Skin epidermis (tissue), 12 donors: ENCODE results near the gene FNDC3A.

Source experiments
- H3K27ac ChIP-seq, 21 experiments: fragments of 200-600 bp; sonication (generic) in 11 of 21; one replicate each; pipeline ENCODE4 v1.5.0; 2020; ENCODE audit warnings: mild to moderate bottlenecking in 3 of 21, inconsistent platforms in 2 of 21, moderate library complexity in 2 of 21
- H3K4me3 ChIP-seq, 7 experiments: fragments of 200-600 bp; sonication (generic) in 2 of 7; one replicate each; pipeline ENCODE4 v1.5.0; 2020; ENCODE audit warnings: inconsistent platforms in 2 of 7, mild to moderate bottlenecking in 2 of 7, moderate library complexity in 1 of 7

Gene FNDC3A

GRCh38 chr13:49241296-49241695 lies 265.6 kb downstream of the FNDC3A start:
- H3K4me3 ChIP-seq = no peak overlapping the region
- no peak overlapping the region for H3K27ac ChIP-seq

DNA sequence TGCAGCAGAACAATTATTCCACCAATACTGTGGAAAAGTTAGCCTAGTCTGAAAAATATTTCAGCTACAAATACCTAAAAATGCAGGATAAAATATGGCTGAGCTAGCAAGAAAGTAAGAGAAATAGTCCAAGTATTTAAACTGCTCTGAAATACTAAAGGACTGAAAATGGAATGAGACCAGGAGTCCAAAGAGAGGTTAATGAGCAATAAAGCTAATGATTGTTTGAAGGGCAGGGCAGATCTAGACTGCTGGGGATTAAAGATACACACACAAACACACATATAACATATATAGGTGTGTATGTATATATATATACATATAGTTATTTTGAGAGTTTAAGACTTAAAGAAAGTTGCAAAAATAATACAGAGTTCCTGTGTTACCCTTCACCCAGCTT lies 269.4 kb downstream of the FNDC3A start:
- Histone ChIP-seq H3K27ac (no peak overlapping the region), H3K4me3 (no peak overlapping the region)

DNA sequence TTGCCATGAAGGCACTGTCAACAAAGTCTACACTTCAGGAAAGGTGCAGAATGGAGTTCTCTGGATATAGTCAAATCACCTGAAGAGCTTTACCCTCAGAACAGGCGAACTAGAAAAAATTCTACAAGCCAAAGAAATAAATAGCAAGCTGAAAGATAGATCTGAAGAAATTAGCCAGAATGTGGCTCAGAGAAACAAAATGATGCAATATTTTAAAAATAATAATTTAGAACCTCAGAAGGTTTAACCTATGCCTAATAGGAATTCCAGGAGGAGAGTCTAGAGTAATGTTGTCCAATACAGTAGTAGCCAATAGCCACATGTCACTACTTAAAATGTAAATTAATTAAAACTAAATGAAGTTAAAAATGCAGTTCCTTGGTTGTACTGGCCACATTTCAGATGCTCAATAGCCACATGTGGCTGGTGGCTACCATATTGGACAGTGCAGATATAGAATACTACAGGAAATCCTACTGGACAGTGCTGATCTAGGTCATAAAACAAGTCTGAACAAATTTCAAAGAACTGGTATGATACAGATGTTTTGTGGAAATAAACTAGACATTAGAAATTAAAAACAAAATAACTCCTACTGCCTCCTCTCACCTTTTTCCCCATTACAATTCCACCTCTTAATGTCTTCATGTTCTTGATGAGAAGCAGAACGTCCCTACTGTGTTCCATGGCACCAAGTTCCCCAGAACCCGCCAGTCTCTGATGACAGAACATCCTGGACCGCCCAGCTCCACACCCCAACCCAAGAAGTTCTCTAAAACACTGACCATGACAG lies 271.3 kb downstream of the FNDC3A start:
- Histone ChIP-seq H3K27ac (peak overlapping the region in 20 of 21 experiments; percentile 78 to 92 (median 85)), H3K4me3 (peak overlapping the region; percentile 84 to 99 (median 91))

- Histone ChIP-seq H3K4me3 (peak within 1 kb of the TSS; percentile 84 to 99 (median 91)), H3K27ac (peak within 1 kb of the TSS in 20 of 21 experiments; percentile 78 to 92 (median 85))
These were observed 272.2 kb downstream of the FNDC3A start, which contains the start of gene CDADC1 for GRCh38 chr13:49247643-49248621. Gene CDADC1 (plus strand): TSS chr13:49247925. CDS start chr13:49248038, 113 bp downstream.

DNA sequence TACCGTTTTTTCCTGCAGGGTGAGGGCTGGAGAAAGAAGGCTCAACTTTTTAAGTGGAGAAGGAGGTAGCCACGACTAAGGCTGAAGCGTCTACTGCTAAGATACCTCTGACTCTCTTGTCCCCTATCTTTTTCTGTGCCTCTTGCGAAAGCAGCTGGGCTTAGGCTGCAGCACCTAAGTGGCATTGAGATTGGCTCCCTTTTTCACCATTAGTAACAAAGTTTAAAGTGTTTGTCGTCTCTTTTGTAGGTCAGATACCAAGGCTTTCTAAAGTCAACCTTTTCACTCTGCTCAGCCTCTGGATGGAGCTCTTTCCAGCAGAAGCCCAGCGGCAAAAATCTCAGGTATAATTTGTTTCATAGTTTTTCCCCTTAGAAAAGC lies 272.9 kb downstream of the FNDC3A start:
- Histone ChIP-seq H3K4me3 (peak overlapping the region; percentile 84 to 99 (median 91)), H3K27ac (peak overlapping the region in 19 of 21 experiments; percentile 78 to 92 (median 85))

DNA sequence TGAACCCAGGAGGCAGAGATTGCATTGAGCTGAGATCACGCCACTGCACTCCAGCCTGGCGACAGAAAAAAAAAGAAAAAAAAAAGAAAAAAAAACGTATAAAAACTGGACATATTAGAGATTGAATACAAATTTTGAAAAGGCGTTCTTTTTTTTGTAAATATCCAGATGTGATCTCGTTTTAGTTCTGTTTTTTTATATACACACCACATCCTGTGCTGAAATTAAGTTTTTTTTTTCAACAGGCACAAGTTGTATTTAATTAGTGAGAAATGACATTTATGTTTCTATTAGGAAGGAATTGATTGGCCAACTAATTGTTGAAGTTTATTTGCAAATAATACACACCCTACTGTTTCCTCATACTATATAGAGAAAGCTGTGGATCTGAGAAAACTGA lies 275.6 kb downstream of the FNDC3A start:
- H3K4me3 ChIP-seq = no peak overlapping the region

DNA sequence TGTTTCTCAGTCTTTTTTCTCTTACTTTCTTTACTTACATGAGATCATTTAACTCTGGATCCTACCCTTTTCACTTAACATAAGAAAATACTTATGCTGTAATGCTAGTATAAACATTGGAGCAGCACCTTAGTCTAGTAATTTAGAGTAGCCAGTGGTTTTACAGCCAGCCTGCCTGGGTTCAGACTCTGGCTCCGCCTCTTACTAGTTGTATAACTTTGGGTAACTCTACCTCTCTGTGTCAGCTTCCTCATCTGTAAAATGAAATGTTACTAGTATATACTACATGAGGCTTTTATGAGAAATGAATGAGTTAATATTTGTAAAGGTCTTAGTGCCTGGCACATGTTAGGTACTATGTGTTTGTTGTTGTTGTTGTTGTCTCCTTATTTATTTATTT lies 277.6 kb downstream of the FNDC3A start:
- Histone ChIP-seq H3K4me3 (no peak overlapping the region), H3K27ac (no peak overlapping the region)

More for the DNA sequence above, 275.6 kb downstream of the FNDC3A start:
- no peak overlapping the region for H3K27ac ChIP-seq

DNA sequence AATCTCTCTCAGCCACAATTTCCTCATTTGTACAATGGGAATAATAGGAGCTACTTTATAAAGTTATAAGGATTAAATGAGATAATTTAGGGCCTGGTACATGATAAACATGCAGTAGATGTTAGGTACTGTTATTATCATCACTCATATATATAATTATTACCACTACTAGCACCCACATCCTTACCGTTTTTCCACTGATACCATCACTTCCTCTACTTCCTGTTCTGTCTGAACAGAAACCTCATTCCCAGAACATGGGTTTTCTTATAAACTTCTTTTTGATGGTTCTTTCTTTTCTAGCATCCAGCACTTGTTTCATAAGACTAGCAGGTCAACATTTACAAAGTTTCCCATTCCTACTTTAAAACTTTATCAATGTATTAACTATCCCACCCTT lies 278.3 kb downstream of the FNDC3A start:
- no peak overlapping the region for H3K4me3 ChIP-seq

DNA sequence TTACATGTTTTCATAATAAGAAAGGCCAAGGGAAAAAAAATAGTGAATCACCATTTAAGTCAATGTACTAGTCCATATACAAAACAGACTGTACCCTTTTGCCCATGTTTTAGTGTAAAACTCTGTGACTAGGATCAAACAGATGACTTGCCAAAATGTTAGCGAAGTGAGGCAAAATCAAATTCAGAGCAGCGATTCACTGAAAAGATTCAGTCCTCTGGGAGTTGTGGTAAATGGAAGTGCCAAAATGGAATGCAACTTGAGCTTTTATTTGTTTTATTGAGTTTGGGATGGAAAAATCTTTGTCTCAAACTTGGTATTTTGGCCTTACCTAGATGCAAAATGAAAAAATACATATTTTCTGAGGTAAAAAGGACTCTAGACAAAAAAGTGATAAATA lies 281.1 kb downstream of the FNDC3A start:
- H3K4me3 ChIP-seq = no peak overlapping the region
- peak overlapping the region in 1 of 21 experiments; percentile 49 for H3K27ac ChIP-seq

More for the DNA sequence above, 278.3 kb downstream of the FNDC3A start:
- no peak overlapping the region for H3K27ac ChIP-seq

GRCh38 chr13:49258089-49258796 lies 282.5 kb downstream of the FNDC3A start:
- H3K4me3 ChIP-seq = peak overlapping the region in 5 of 7 experiments; percentile 8 to 19 (median 16)

More at GRCh38 chr13:49258089-49258796, 282.5 kb downstream of the FNDC3A start:
- H3K27ac ChIP-seq = peak overlapping the region in 11 of 21 experiments; percentile 10 to 70 (median 49)
